Measurements from ENCODE around the gene CNTNAP2. TPM values are rescaled to one million over a fixed set of nuclear protein-coding genes. Genes with fewer than 3 reads are reported as not detected.
"Not testable (repeated sequence)": the region's sequence is repeated elsewhere in the genome, so short reads cannot be mapped to it uniquely, and the experiment has no call there.

CNTNAP2 gene
- total RNA-seq, 2 donors from 2014 or later: not detected

DNA sequence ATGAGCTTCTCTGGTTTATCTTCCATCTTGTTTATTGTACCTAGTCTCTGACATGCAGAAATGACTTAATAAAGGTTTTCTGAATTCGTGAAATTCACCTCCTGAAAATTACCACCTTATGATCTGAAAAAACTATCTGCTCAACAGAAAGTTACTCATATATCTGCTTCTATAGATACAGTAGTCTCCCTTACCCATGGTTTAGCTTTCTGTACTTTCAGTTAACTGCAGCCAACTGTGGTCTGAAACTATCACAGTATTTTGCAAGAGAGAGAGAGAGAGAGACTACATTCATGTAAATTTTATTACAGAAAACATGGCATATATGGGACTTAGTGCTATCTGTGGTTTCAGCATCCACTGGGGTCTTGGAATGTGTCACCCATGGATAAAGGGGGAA lies 1564.9 kb downstream of the CNTNAP2 start:
- H3K4me3 Mint-ChIP-seq: no peak overlapping the region
- no peaks in the 10 kb centered on the region for H3K4me1 Mint-ChIP-seq

DNA sequence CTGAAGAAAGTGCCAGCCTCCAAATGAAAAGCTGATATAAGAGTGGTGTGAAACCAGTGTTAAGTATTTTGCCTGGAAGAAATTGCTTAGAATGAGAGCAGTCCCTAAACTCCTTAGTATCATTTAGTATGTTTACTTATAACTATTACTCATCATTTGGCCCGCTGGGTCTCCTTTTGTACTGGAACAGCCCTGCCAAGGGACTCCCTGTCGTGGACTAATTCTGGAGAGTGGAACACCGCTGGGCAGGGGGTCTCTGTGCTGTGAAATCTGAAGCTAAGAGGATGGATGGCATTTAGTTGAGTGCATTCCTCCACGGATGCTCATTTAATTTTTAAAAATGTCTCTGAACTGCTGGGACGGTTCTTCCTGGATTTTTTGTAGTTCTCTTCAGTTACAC lies 1584.1 kb downstream of the CNTNAP2 start:
- H3K9me3 Mint-ChIP-seq: peaks cover 12% of the 10 kb centered on the region
- H3K27me3 Mint-ChIP-seq: no peaks in the 10 kb centered on the region
- H3K36me3 Mint-ChIP-seq (ENCODE audit: low read depth): no peaks in the 10 kb centered on the region
- H3K4me1 Mint-ChIP-seq: no peaks in the 10 kb centered on the region
- no peak overlapping the region for H3K27ac Mint-ChIP-seq
- no peak for ATAC-seq (replicated peaks)
- no peak overlapping the region for H3K4me3 Mint-ChIP-seq

More for the DNA sequence above, 1564.9 kb downstream of the CNTNAP2 start:
- no peaks in the 10 kb centered on the region for H3K9me3 Mint-ChIP-seq
- no peaks in the 10 kb centered on the region for H3K27me3 Mint-ChIP-seq
- no peak overlapping the region for H3K27ac Mint-ChIP-seq
- ATAC-seq (replicated peaks): no peak
- no peaks in the 10 kb centered on the region for H3K36me3 Mint-ChIP-seq (ENCODE audit: low read depth)

DNA sequence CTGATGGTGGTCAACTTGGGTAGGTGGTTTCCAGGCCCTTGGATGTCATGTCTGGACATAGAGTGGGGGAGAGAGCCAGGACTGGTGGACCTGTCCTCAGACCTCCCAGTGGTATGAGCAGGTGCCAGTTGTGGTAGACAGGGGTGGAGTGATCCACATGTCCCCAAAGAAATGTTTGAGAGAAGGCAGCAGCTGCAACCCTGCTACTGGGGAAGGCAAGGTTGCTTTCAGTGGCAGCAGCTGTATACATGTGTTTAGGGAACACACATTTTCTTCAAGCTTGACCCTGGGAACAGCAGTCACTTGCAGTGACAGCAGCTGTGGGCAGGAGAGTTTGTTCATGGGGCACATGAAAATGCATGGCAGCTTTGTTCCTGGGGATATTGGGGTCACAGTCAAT lies 1591.3 kb downstream of the CNTNAP2 start:
- no peaks in the 10 kb centered on the region for H3K36me3 Mint-ChIP-seq (ENCODE audit: low read depth)
- no peaks in the 10 kb centered on the region for H3K27me3 Mint-ChIP-seq
- no peak overlapping the region for H3K4me3 Mint-ChIP-seq
- no peak overlapping the region for H3K27ac Mint-ChIP-seq
- peaks cover 18% of the 10 kb centered on the region for H3K9me3 Mint-ChIP-seq
- ATAC-seq (replicated peaks): no peak
- no peaks in the 10 kb centered on the region for H3K4me1 Mint-ChIP-seq

DNA sequence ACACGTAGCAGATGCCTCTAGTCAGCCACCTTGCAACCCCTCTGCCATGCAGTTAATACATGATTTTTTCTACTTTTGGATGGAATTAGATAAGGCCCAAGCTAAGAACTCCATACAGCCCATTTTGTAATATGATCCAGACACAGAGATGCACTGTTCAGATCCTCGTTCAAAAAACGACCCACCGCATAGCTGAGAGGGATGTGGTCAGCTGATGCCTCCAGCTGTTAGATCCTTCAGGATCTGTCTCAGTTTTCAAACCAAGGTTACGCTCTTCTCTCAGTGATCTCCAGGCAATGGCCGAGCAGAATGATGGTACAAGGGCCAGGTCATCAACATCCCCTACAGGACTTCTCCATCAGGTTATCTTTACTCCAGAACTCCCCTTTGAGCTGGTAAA lies 1592.3 kb downstream of the CNTNAP2 start:
- Mint-ChIP-seq H3K4me3 (no peak overlapping the region), H3K27me3 (no peaks in the 10 kb centered on the region), H3K36me3 (ENCODE audit: low read depth) (no peaks in the 10 kb centered on the region), H3K27ac (no peak overlapping the region), H3K9me3 (peaks cover 23% of the 10 kb centered on the region), H3K4me1 (no peaks in the 10 kb centered on the region)
- no peak for ATAC-seq (replicated peaks)

DNA sequence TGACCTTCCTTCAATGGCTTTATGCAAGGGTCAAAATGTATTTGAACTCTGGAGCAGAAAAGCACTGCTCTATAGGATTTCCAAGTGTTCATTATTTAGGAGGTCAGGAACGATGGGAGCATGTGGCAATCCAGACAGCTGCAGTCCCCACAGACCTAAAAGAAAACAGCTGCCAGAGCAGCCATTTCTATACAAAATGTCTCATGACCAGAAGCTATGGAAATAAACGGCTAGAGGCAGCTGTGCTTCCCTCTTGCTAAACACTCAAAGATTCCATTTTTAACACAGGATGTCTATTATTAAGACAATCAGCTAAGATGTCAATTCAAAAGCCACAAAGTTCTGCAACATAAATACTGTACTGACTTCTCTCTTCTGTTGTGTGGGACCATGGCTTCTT lies 1594.8 kb downstream of the CNTNAP2 start:
- Mint-ChIP-seq H3K9me3 (peaks cover 16% of the 10 kb centered on the region), H3K4me1 (no peaks in the 10 kb centered on the region), H3K4me3 (no peak overlapping the region), H3K36me3 (ENCODE audit: low read depth) (no peaks in the 10 kb centered on the region), H3K27me3 (no peaks in the 10 kb centered on the region), H3K27ac (no peak overlapping the region)
- no peak for ATAC-seq (replicated peaks)

DNA sequence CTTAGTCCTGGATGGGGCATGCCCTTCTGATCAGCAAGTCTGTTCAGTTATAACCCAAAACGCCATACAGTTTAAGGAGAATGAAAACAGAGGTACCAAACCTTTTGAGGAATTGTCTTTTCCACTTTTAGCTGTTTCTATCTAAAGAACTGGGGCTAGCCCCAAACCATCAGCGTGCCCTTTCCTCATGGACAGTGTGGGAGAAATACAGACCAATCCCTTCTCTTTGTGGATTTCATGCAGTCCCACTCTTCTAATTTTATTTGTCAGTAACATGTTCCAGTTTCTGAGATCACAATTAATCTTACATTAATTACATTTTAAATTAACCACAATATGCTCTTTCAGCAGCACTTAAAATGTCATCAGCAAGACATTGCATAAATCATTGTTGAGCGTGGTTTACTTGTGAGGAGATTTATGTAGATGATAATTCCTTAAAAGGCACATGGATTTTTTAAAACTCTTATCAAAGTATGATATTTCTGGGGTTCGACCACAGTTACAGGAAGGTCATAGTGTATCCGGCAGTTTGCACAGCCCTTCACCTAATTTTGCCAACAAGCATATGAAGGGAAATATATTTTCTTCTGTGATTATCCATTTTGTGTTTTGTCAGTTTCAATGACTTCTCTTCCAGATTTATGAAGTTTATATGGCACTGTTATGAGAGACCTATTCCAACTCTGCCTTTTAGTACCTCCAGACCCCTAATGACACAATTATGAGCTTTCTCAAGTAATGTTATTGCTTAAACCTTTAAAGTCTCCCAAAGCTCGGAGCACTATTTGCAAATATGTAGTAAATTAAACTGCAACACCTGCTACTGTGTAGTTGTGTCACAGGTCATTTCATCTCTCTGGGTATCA lies 1605.6 kb downstream of the CNTNAP2 start:
- Mint-ChIP-seq H3K27ac (no peak overlapping the region), H3K4me1 (no peaks in the 10 kb centered on the region), H3K27me3 (no peaks in the 10 kb centered on the region), H3K4me3 (no peak overlapping the region), H3K36me3 (ENCODE audit: low read depth) (no peaks in the 10 kb centered on the region), H3K9me3 (peaks cover 3% of the 10 kb centered on the region)
- ATAC-seq (replicated peaks): no peak

DNA sequence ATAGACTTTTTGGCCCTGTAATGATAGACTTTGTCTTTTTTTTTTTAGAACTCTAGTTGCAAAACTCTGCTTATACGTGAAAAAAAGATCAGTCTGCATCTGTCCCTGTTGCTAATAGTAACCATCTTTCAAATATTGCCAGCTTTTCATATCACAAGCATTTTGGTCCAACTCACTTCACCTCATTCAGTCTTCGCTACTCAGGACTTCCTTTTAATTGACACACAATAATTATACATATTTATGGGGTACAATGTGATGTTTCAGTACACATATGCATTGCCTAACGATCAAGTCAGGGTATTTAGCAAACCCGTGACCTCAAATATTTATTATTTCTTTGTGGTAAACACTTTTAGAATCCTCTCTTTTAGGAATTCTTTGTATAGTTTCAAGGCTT lies 1606.9 kb downstream of the CNTNAP2 start:
- Mint-ChIP-seq H3K4me1 (no peaks in the 10 kb centered on the region), H3K4me3 (no peak overlapping the region), H3K9me3 (peaks cover 3% of the 10 kb centered on the region), H3K36me3 (ENCODE audit: low read depth) (no peaks in the 10 kb centered on the region), H3K27me3 (no peaks in the 10 kb centered on the region), H3K27ac (no peak overlapping the region)
- no peak for ATAC-seq (replicated peaks)

DNA sequence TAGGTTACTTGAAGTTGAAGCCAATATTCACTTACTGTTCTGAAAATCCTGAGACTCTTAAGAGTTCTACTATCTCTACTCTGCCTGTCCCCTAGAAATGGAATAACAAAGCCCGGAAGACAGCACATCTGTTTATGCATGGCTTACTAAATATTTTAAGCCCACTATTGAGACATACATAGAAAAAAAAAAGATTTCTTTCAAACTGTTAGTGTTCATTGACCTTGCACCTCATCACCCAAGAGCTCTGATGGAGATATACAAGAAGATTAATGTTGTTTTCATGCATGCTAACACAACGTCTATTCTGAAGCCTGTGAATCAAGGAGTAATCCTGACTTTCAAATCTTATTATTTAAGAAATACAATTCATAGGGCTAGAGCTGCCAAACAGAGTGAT lies 1614.7 kb downstream of the CNTNAP2 start:
- H3K4me3 Mint-ChIP-seq: no peak overlapping the region
- peaks cover 7% of the 10 kb centered on the region for H3K9me3 Mint-ChIP-seq
- H3K27ac Mint-ChIP-seq: no peak overlapping the region
- H3K27me3 Mint-ChIP-seq: no peaks in the 10 kb centered on the region
- no peak for ATAC-seq (replicated peaks)
- H3K36me3 Mint-ChIP-seq (ENCODE audit: low read depth): no peaks in the 10 kb centered on the region
- H3K4me1 Mint-ChIP-seq: no peaks in the 10 kb centered on the region

DNA sequence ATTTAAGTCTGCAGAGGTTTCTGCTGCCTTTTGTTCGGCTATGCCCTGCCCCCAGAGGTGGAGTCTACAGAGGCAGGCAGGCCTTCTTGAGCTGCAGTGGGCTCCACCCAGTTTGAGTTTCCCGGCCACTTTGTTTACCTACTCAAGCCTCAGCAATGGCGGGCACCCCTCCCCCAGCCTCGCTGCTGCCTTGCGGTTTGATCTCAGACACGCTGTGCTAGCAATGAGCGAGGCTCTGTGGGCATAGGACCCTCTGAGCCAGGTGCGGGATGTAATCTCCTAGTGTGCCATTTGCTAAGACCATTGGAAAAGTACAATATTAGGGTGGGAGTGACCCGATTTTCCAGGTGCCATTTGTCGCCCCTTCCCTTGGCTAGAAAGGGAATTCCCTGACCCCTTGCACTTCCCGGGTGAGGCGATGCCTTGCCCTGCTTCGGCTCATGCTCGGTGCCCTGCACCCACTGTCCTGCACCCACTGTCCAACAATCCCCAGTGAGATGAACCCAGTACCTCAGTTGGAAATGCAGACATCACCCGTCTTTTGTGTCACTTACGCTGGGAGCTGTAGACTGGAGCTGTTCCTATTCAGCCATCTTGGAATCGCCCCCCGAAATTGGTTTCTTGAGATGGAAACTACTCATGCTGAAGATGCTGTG lies 1621.1 kb downstream of the CNTNAP2 start:
- H3K4me1 Mint-ChIP-seq; H3K36me3 Mint-ChIP-seq (ENCODE audit: low read depth); H3K27ac Mint-ChIP-seq; H3K4me3 Mint-ChIP-seq; ATAC-seq (replicated peaks); H3K27me3 Mint-ChIP-seq: not testable (repeated sequence)
- H3K9me3 Mint-ChIP-seq: peaks cover 11% of the 10 kb centered on the region

DNA sequence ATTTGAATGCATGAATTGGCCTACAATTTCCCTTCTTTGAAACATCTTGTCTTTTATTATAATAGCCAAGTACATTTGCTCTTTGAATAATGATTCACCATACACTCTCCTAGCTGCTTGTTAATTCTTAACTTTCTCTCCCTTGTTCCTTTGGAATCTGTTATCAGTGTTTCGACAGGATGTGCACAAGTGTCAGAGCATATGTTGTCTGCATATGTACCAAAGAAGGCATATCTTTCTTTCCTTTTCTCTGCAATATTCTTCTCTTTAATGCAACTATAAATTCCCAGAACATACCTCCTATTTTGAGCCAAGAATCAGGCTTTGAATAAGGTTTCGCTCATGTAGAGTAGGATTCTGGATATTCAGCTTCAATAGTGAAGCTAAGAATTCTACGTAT lies 1625.7 kb downstream of the CNTNAP2 start:
- Mint-ChIP-seq H3K36me3 (ENCODE audit: low read depth) (no peaks in the 10 kb centered on the region), H3K27ac (no peak overlapping the region), H3K9me3 (peaks cover 17% of the 10 kb centered on the region), H3K4me1 (no peaks in the 10 kb centered on the region), H3K4me3 (no peak overlapping the region), H3K27me3 (no peaks in the 10 kb centered on the region)
- ATAC-seq (replicated peaks): no peak

DNA sequence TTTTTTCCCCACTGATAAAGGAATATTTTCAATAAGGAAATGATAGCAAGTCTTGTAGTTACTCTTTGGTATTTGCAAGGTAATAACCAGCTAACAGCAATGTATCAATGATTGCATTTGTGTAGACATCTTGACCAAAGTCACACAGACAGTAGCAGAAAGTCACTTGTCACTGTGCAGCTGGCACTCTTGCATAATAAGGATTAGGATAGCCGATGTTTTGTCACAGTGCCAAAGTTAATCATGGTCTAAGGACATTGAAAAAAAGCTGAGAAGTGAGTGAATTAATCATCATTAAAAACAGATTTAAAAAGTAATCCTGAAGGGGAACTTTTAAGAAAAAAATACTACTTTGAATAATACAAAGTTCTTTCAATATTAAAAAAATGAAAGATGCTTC lies 1639.7 kb downstream of the CNTNAP2 start:
- Mint-ChIP-seq H3K4me1 (no peaks in the 10 kb centered on the region), H3K9me3 (peaks cover 4% of the 10 kb centered on the region), H3K4me3 (no peak overlapping the region), H3K36me3 (ENCODE audit: low read depth) (no peaks in the 10 kb centered on the region), H3K27ac (no peak overlapping the region), H3K27me3 (no peaks in the 10 kb centered on the region)
- no peak for ATAC-seq (replicated peaks)

DNA sequence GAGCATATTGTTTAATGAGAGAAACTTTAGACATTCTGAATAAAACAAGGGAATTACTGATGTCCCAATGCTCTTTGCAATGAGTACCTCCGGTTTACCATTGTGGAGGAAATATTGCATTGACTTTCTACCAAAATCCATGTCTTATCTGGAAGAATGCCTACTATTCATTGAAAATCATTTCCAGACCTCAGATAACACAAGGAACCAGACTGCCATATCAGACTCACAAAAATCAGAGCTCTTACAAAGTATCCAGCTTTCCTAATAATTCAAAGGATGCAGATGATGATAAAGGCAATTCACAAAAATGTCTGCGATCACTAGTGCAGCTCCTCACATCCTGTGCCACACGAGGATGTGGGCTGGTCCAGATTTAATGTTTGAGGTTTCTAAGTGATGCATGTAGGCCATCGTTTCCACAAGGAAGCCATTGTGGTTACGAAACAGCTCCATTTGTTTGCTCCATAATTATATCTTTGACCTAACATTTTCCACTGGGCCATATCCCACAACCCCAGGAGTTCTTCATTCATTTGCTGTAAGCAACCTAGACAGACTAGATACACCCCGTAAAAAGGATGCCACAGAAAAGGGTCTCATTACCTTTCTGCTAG lies 1642.8 kb downstream of the CNTNAP2 start:
- Mint-ChIP-seq H3K4me1 (no peaks in the 10 kb centered on the region), H3K9me3 (peaks cover 4% of the 10 kb centered on the region), H3K4me3 (no peak overlapping the region), H3K27ac (no peak overlapping the region), H3K27me3 (no peaks in the 10 kb centered on the region), H3K36me3 (ENCODE audit: low read depth) (no peaks in the 10 kb centered on the region)
- no peak for ATAC-seq (replicated peaks)

DNA sequence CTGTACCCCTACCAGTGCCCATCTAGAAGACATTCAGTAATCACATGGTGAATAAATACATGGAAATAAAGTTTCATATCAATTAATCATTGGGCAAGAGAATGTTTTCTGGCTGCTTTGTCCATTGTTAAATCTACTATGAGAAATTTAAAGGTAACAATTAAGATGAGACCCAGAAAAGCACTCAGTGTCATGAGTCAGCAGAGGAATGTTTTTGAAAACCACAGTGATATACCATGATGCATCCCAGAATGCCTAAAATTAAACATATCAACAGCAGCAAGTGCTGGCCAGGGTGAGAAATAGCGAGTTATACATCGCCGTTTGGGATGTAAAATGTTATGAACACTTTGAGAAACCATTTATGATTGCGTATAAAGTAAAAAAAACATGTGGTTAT lies 1648.7 kb downstream of the CNTNAP2 start:
- Mint-ChIP-seq H3K4me3 (no peak overlapping the region), H3K27ac (no peak overlapping the region), H3K9me3 (no peaks in the 10 kb centered on the region), H3K27me3 (no peaks in the 10 kb centered on the region), H3K36me3 (ENCODE audit: low read depth) (no peaks in the 10 kb centered on the region), H3K4me1 (no peaks in the 10 kb centered on the region)
- ATAC-seq (replicated peaks): no peak

DNA sequence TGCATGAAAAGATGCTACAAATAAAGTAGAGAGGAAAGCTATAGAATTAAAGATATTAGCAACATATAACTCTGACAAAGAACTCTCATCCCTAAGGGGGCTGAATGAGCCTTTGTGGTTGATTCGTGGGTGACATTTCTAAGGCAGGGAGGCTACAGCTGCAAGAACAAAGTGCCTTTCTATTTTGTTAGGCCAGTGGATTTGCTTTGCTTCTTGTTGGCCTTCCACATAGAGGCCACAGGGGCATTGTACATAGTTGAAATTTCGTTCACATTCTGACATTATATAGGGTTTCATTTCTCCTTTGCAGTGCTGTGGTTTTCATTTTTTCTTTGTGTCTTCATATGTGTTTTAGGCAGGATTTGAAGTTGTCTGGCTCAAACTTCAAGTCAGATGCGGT lies 1654.7 kb downstream of the CNTNAP2 start:
- no peaks in the 10 kb centered on the region for H3K4me1 Mint-ChIP-seq

DNA sequence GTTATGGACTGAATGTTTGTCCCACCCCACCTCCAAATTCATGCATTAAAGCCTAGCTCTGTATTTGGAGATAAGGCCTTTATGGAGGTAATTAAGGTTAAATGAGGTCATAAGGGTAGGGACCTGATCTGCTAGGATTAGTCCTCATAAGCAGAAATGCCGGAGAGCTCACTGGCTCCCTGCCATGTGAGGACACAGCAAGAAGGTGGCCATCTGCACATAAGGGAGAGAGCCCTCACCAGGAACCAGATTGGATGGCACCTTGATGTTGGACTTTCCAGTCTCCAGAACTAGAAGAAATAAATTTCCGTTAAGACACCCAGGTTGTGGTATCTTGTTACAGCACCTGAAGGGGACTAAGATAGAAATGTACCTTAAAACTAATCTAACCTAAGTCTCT lies 1657.9 kb downstream of the CNTNAP2 start:
- Mint-ChIP-seq H3K27ac (no peak overlapping the region), H3K4me3 (no peak overlapping the region), H3K36me3 (ENCODE audit: low read depth) (no peaks in the 10 kb centered on the region), H3K27me3 (no peaks in the 10 kb centered on the region), H3K4me1 (no peaks in the 10 kb centered on the region), H3K9me3 (no peaks in the 10 kb centered on the region)
- ATAC-seq (replicated peaks): no peak

More for the DNA sequence above, 1654.7 kb downstream of the CNTNAP2 start:
- Mint-ChIP-seq H3K36me3 (ENCODE audit: low read depth) (no peaks in the 10 kb centered on the region), H3K4me3 (no peak overlapping the region), H3K27me3 (no peaks in the 10 kb centered on the region), H3K27ac (no peak overlapping the region), H3K9me3 (no peaks in the 10 kb centered on the region)
- ATAC-seq (replicated peaks): no peak

Data from activated T-helper 17 cell treated with anti-CD3 and anti-CD28 coated beads, Interleukin-2, amount 50 U/mL, for 72 hours (primary cell).